Ovary (tissue), 9 donors: Measurements from ENCODE around the gene GSG1L2. TPM values are rescaled to one million over a fixed set of nuclear protein-coding genes. Genes with fewer than 3 reads are reported as not detected.
"Not testable (repeated sequence)": the region's sequence is repeated elsewhere in the genome, so short reads cannot be mapped to it uniquely, and the experiment has no call there.

Source experiments
- DNase-seq, 5 donors: peaks; one replicate each; pipeline ENCODE4 v3.0.0-alpha.2; 2019 to 2020
- H3K27ac ChIP-seq, 2 donors: fragments of 200-600 bp; one replicate each; pipeline versions ENCODE4 v1.5.1 to v1.8.0; 2019 to 2022
- H3K27me3 ChIP-seq: fragments of 200-600 bp; one replicate; pipeline ENCODE4 v1.8.0; 2022
- H3K36me3 ChIP-seq: fragments of 200-600 bp; sonication (generic); one replicate; pipeline ENCODE4 v1.5.1; 2019
- H3K4me1 ChIP-seq: one replicate; pipeline ENCODE4 v1.8.1; 2013; ENCODE audit warnings: mild to moderate bottlenecking, moderate library complexity; ENCODE audit not compliant: insufficient read depth
- H3K4me3 ChIP-seq: fragments of 200-600 bp; sonication (generic); one replicate; pipeline ENCODE4 v1.5.1; 2017
- H3K9me3 ChIP-seq, 2 donors: fragments of 200-600 bp in 1 of 2; sonication (generic) in 1 of 2; one replicate each; pipeline versions ENCODE4 v1.5.1 to v1.8.1; 2013 to 2019; ENCODE audit warnings: mild to moderate bottlenecking in 1 of 2, moderate library complexity in 1 of 2
- EP300 ChIP-seq: sonication (generic); formaldehyde crosslinking; IDR thresholded peaks from one replicate; pipeline ENCODE4 v1.6.1; 2017; ENCODE audit warnings: antibody characterized with exemption
- POLR2A ChIP-seq: fragments of 450-650 bp; IDR thresholded peaks from one replicate; pipeline ENCODE4 v1.6.1; 2017; ENCODE audit warnings: antibody characterized with exemption, mild to moderate bottlenecking, moderate library complexity
- whole genome bisulfite sequencing, 3 donors: extraction: QIAGEN DNeasy Blood & Tissue Kit in 1 of 3; methylation state at CpG; one replicate each; pipeline versions ENCODE4 v1.1.5 to v1.1.7; 2013 to 2017; 5-methylcytosine and 5-hydroxymethylcytosine counted together
- intact Hi-C, 4 donors: fragments of 100-400 bp; cut with DNase I; formaldehyde crosslinking; loops; one replicate each; pipeline versions ENCODE4 v1.11.0 to v1.15.1; 2022 to 2023
- polyA plus RNA-seq, 2 donors: library from polyadenylated mRNA; stranded (reverse); fragments of 200-250 nt in 1 of 2; fragments of 350-450 nt in 1 of 2; fragmentation: Illumina TruSeq in 1 of 2; extraction: RNeasy Lipid Tissue Mini Kit (QIAGEN cat#74804) in 1 of 2; gene quantifications; one replicate each; pipeline ENCODE4 v1.2.3, GENCODE V29; 2013 to 2014
- total RNA-seq, 7 donors: library from RNA; depleted of rRNA in 2 of 7; stranded (reverse); fragments of >200 nt in 2 of 7; fragmentation: NEBNext Ultra II Directional in 3 of 7; extraction: Animal tissue kit (Norgen Biotek cat#: 25700) in 3 of 7; gene quantifications; one replicate each; pipeline versions ENCODE4 v1.1.0 to v1.2.4, GENCODE V29; 2016 to 2023
- TF ChIP-seq, protein P1 (sequence below), 3 donors: fragments of 450-650 bp in 2 of 3; fragments of 200-600 bp in 1 of 3; IDR thresholded peaks; one replicate each; pipeline versions ENCODE4 v1.5.1 to v1.8.0; 2016 to 2022; ENCODE audit warnings: antibody characterized with exemption in 3 of 3, mild to moderate bottlenecking in 1 of 3
- donor health status: DM: no; HTN: no; CAD: no; lungs with moderate emphysema.
- donor health status: DM: no; HTN: no; CAD: no.
- donor health status: Bipolar disorder and iron deficiency.
- donor health status: DM: yes; HTN: yes; CAD: no.
- donor health status: DM: no; HTN: no; CAD: no.
- donor health status: DM: yes; HTN: yes; CAD: no.

GSG1L2 gene
- total and polyA plus RNA-seq, 9 donors, result not detected

DNA sequence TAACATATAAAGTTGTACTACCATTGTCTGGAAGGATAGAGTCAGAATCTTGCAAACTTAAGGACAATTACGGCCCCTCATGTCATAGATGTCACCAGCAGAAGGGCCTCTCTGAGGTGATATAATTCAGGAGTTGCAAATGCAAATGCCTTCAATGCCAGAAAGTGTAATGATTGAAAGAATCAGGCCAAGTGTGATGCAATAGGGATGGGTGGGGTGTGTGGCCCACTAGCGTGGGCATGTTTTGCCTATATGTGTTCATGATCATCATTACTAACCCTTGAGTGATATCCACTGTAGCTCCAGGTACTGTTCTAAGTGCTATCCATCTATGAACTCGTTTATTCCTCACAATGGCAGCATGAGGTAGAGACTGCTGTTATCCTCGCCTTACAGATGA, 31.6 kb downstream of the GSG1L2 start:
- Histone ChIP-seq H3K27me3 (no peaks in the 10 kb centered on the region), H3K4me1 (no peaks in the 10 kb centered on the region), H3K27ac (no peak overlapping the region), H3K4me3 (no peak overlapping the region), H3K36me3 (no peaks in the 10 kb centered on the region), H3K9me3 (no peaks in the 10 kb centered on the region)
- intact Hi-C loops, result loop anchor here in 1 of 4 donors (10.0 kb wide), 1 partner anchor 104 kb away; no protein-coding TSS in a partner anchor
- no peak for TF ChIP-seq EP300
- TF ChIP-seq POLR2A, result no peak
- TF ChIP-seq, protein P1, sequence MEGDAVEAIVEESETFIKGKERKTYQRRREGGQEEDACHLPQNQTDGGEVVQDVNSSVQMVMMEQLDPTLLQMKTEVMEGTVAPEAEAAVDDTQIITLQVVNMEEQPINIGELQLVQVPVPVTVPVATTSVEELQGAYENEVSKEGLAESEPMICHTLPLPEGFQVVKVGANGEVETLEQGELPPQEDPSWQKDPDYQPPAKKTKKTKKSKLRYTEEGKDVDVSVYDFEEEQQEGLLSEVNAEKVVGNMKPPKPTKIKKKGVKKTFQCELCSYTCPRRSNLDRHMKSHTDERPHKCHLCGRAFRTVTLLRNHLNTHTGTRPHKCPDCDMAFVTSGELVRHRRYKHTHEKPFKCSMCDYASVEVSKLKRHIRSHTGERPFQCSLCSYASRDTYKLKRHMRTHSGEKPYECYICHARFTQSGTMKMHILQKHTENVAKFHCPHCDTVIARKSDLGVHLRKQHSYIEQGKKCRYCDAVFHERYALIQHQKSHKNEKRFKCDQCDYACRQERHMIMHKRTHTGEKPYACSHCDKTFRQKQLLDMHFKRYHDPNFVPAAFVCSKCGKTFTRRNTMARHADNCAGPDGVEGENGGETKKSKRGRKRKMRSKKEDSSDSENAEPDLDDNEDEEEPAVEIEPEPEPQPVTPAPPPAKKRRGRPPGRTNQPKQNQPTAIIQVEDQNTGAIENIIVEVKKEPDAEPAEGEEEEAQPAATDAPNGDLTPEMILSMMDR (IDR thresholded peaks at IDR 0.05), result no peak
- 86 to 92% (median 89%) methylated on average over 4 of the region's 4 CpGs for WGBS, 3 donors
- no peak for DNase-seq

DNA sequence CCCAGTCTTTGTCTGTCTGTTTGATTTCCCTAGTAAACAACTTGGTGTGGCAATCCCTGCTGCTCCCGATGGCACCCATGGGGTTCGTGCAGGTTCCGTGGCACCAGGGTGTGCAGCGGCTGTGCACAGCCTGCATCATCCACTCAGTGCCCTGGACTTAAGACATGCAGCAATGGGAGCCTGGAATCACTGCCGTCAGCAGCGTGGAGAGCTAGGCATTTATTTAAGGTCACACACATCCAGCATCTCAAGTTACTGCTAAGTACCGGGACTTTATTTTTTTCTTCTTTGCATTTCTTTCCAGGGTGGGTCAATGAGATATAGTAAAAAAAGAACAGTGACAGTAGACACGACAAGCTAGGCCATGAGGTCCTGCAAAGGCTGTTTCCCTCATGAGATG, 33.3 kb downstream of the GSG1L2 start:
- Histone ChIP-seq H3K36me3 (no peaks in the 10 kb centered on the region), H3K27me3 (no peaks in the 10 kb centered on the region), H3K4me1 (no peaks in the 10 kb centered on the region), H3K4me3 (no peak overlapping the region), H3K9me3 (no peaks in the 10 kb centered on the region), H3K27ac (no peak overlapping the region)
- no peak for DNase-seq
- TF ChIP-seq, protein P1 (IDR thresholded peaks at IDR 0.05), result no peak
- TF ChIP-seq POLR2A (no peak), EP300 (no peak)
- WGBS, 3 donors, result 85 to 94% (median 89%) methylated on average over 8 of the region's 8 CpGs
- intact Hi-C loops, result no loop called here

DNA sequence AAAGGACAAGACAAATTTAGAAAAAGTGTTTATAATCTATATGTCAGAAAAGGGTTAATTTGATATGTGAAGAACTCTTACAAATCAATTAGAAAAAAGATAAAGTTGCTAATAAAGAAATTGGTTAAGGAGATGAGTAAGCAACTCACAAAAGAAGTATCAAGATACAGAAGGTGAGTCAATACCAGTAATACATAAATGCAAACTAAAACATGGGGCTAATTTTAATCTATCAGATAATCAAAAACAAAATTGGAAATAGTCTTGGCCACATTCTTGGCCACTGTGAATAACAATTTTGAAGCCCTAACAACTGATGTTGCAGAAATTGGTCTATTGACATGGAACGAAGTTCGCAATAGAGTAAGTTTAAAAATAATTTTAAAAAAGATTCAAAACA, 37.3 kb downstream of the GSG1L2 start:
- Histone ChIP-seq H3K36me3 (no peaks in the 10 kb centered on the region), H3K4me1 (no peaks in the 10 kb centered on the region), H3K27ac (no peak overlapping the region), H3K4me3 (no peak overlapping the region), H3K9me3 (no peaks in the 10 kb centered on the region), H3K27me3 (no peaks in the 10 kb centered on the region)
- intact Hi-C loops, result no loop called here
- TF ChIP-seq POLR2A (no peak), EP300 (no peak)
- TF ChIP-seq, protein P1 (IDR thresholded peaks at IDR 0.05), result no peak
- DNase-seq, result no peak
- WGBS, 3 donors, result 87 to 91% (median 91%) methylated on average over 2 of the region's 2 CpGs

DNA sequence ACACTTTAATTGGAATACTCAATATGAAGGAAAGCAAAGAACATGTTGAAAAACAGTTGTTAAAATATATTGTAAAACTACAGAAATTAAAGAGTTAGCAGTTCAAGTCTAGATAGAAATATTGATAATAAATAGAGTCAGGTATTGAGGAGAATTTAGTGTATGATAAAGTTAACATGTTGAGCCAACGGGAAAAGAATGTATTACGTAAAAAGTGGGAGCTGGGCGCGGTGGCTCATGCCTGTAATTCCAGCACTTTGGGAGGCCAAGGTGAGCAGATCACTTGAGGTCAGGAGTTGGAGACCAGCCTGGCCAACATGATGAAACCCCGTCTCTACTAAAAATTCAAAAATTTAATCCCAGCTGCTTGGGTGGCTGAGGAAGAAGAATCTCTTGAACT, 38.4 kb downstream of the GSG1L2 start:
- H3K27ac ChIP-seq, H3K9me3 ChIP-seq, H3K4me3 ChIP-seq, H3K27me3 ChIP-seq, H3K36me3 ChIP-seq, H3K4me1 ChIP-seq, intact Hi-C loops, DNase-seq: not testable (repeated sequence)
- WGBS, 3 donors, result 82 to 84% (median 84%) methylated on average over 5 of the region's 5 CpGs

DNA sequence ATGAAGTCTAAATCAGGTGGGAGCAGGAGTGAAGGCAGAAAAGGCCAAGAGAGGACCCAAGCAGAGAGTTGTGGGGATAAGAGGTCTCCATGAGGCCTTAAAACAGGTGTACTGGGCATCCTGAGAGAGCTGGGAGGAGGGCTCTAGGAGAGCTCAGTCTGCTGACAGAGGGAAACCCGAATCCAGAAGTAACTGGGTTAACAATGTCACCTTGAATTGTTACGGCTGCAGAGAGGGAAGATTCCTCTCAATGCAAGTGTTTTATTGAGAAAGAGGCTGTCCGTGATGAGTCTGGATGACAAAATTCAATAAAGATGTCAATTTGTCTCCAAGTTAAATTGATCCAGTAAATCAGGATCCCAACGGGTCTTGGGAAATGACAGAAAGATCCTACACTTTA, 38.8 kb downstream of the GSG1L2 start:
- Histone ChIP-seq H3K27ac (no peak overlapping the region), H3K36me3 (no peaks in the 10 kb centered on the region), H3K9me3 (no peaks in the 10 kb centered on the region), H3K27me3 (no peaks in the 10 kb centered on the region), H3K4me1 (no peaks in the 10 kb centered on the region), H3K4me3 (no peak overlapping the region)
- intact Hi-C loops, result no loop called here
- DNase-seq, result no peak
- 64 to 73% (median 73%) methylated on average over 4 of the region's 4 CpGs for WGBS, 3 donors
- no peak for TF ChIP-seq POLR2A
- TF ChIP-seq, protein P1 (IDR thresholded peaks at IDR 0.05), result no peak
- TF ChIP-seq EP300, result no peak
